H1 (cell line): ENCODE measurements around the gene FRA10AC1. TPM values are rescaled to one million over a fixed set of nuclear protein-coding genes. Genes with fewer than 3 reads are reported as not detected.

Experiments
- BRCA1 ChIP-seq: IDR thresholded peaks from 2 replicates; pipeline ENCODE4 v1.6.1; 2012; ENCODE audit warnings: low read depth, low read length, improper control_type of control experiment
- CREB1 ChIP-seq: IDR thresholded peaks from 2 replicates; pipeline ENCODE4 v1.6.1; 2012; ENCODE audit warnings: inconsistent platforms
- CTBP2 ChIP-seq: IDR thresholded peaks from 2 replicates; pipeline ENCODE4 v1.7.0; 2011; ENCODE audit warnings: borderline replicate concordance, mild to moderate bottlenecking, moderate library complexity, mixed read lengths, low read length; ENCODE audit not compliant: insufficient read depth, insufficient read length
- KDM4A ChIP-seq: IDR thresholded peaks from one replicate; pipeline ENCODE4 v1.7.1; 2012; ENCODE audit warnings: low read depth, mild to moderate bottlenecking, moderate library complexity, low read length, inconsistent platforms; ENCODE audit not compliant: severe bottlenecking
- KDM5A ChIP-seq: fragments of 200-600 bp; IDR thresholded peaks from 2 replicates; pipeline ENCODE4 v1.7.1; 2012; ENCODE audit warnings: mild to moderate bottlenecking, low read length, inconsistent platforms, mixed read lengths
- RAD21 ChIP-seq, 2 experiments: IDR thresholded peaks in 1 of 2; conservative IDR thresholded peaks in 1 of 2; 2 replicates each; pipeline ENCODE4 v1.6.1; 2011; ENCODE audit warnings: low read depth in 2 of 2, low read length in 2 of 2, improper control_type of control experiment in 1 of 2, inconsistent platforms in 1 of 2, mild to moderate bottlenecking in 1 of 2, moderate library complexity in 1 of 2
- SP4 ChIP-seq: IDR thresholded peaks from 2 replicates; pipeline ENCODE4 v1.6.1; 2012; ENCODE audit warnings: low read length, inconsistent platforms
- polyA plus RNA-seq, 7 experiments: library from polyadenylated mRNA; depleted of rRNA in 3 of 7; stranded (reverse) in 5 of 7; unstranded in 2 of 7; fragments of >200 nt in 5 of 7; fragments of 200-250 nt in 2 of 7; gene quantifications; 1 replicate in 5 of 7; 2 replicates in 1 of 7; 4 replicates in 1 of 7; pipeline versions ENCODE4 v1.2.1 to v1.2.3, GENCODE V29; 2011 to 2013; ENCODE audit warnings: missing spikeins in 2 of 7, mixed read lengths in 2 of 7
- total RNA-seq: library from RNA; stranded (reverse); fragmentation: NEBNext Ultra II Directional; extraction: Animal tissue kit (Norgen Biotek cat#: 25700); gene quantifications from 2 replicates; pipeline ENCODE4 v1.2.1, GENCODE V29; 2021

FRA10AC1 gene
- total and polyA plus RNA-seq, 2 of the 8 experiments (the other 6 are each of a cell fraction or from before 2014, with no cell fraction given), result 4.4 to 13.5 TPM

DNA sequence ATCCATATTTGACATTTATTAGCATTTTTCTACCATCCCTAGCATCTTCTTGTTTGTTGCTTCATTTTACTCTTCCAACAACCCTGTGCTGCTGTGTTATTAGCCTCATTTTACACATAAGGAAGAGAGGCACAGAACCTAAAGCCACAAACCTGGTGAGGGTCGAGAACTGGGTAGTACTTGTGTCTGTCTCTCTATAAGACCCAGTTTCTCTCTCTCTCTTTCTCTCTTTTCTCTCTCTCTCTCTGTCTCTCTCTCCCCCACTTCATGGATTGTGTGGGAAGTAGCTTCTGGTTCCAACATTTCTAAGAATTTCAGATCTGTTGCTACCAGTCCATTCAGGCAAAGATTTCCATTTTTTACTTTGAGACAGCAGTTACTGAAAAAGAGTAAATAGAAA lies 1.4 kb upstream of the FRA10AC1 start (continued):
- TF ChIP-seq BRCA1 (no peak), CTBP2 (no peak), RAD21 (IDR thresholded peaks at IDR 0.05 in 1 of 2, conservative IDR thresholded peaks at IDR 0.05 in 1 of 2; ENCODE audit: low read depth in 2 of 2, low read length in 2 of 2) (no peak), KDM4A (no peak), CREB1 (no peak), SP4 (no peak), KDM5A (no peak)
